AG04450 (cell line): Measurements from ENCODE around the gene TCERG1L. TPM values are rescaled to one million over a fixed set of nuclear protein-coding genes. Genes with fewer than 3 reads are reported as not detected.

Experiments used
- CTCF ChIA-PET: fragments of 300-600, 350-600 bp; formaldehyde crosslinking; extraction: SDS; loops from one replicate; lab custom pipeline; 2022; ENCODE audit warnings: antibody characterized with exemption, inconsistent platforms; lab: Charles Lee
- POLR2A ChIA-PET: fragments of 350-600 bp; formaldehyde crosslinking; extraction: SDS; loops from one replicate; lab custom pipeline; 2021; ENCODE audit warnings: antibody characterized with exemption, inconsistent platforms; lab: Yijun Ruan, JAX
- DNase-seq: peaks from one replicate; pipeline ENCODE4 v3.0.0-alpha.2; 2011; ENCODE audit warnings: low read depth, low spot score
- H3K27ac ChIP-seq: one replicate; pipeline ENCODE4 v1.5.1; 2012; ENCODE audit warnings: low read depth, low read length, control low read depth
- H3K27me3 ChIP-seq: one replicate; pipeline ENCODE4 v1.6.0; 2012; ENCODE audit warnings: low read length; ENCODE audit not compliant: control insufficient read depth, insufficient read depth
- H3K4me3 ChIP-seq: 2 replicates; pipeline ENCODE4 v1.5.1; 2011; ENCODE audit warnings: mild to moderate bottlenecking, low read depth, low read length, control low read depth
- H3K9me3 ChIP-seq: 2 replicates; pipeline ENCODE4 v1.5.1; 2012; ENCODE audit warnings: low read length; ENCODE audit not compliant: control insufficient read depth, insufficient read depth
- CTCF ChIP-seq: IDR thresholded peaks from 2 replicates; pipeline ENCODE4 v1.5.1; 2011; ENCODE audit warnings: low read depth, low read length, control low read depth, inconsistent platforms
- polyA plus RNA-seq: library from polyadenylated mRNA; depleted of rRNA; stranded (reverse); fragments of >200 nt; gene quantifications from 2 replicates; pipeline ENCODE4 v1.2.3, GENCODE V29; 2011

Gene TCERG1L
- polyA plus RNA-seq, 1 experiment, result not detected

GRCh38 chr10:131261890-131262475 is 49.5 kb downstream of the TCERG1L start:
- ChIA-PET CTCF (no interaction called here), POLR2A (no interaction called here)
- TF ChIP-seq CTCF, result no peak
- H3K9me3 ChIP-seq, result peaks cover 65% of the 10 kb centered on the region
- no peak for DNase-seq
- H3K27me3 ChIP-seq, result no peaks in the 10 kb centered on the region
- no peak overlapping the region for H3K27ac ChIP-seq
- H3K4me3 ChIP-seq, result no peak overlapping the region

GRCh38 chr10:131260452-131261211 is 50.9 kb downstream of the TCERG1L start:
- DNase-seq, result no peak
- CTCF ChIA-PET, result no interaction called here
- TF ChIP-seq CTCF, result no peak
- POLR2A ChIA-PET, result no interaction called here
- no peaks in the 10 kb centered on the region for H3K27me3 ChIP-seq
- H3K27ac ChIP-seq, result no peak overlapping the region
- peaks cover 58% of the 10 kb centered on the region for H3K9me3 ChIP-seq
- no peak overlapping the region for H3K4me3 ChIP-seq

GRCh38 chr10:131260031-131260430 is 51.5 kb downstream of the TCERG1L start:
- no peak for TF ChIP-seq CTCF
- no peaks in the 10 kb centered on the region for H3K27me3 ChIP-seq
- no peak overlapping the region for H3K27ac ChIP-seq
- H3K9me3 ChIP-seq, result peaks cover 58% of the 10 kb centered on the region
- POLR2A ChIA-PET, result no interaction called here
- DNase-seq, result no peak
- no peak overlapping the region for H3K4me3 ChIP-seq
- CTCF ChIA-PET, result no interaction called here

GRCh38 chr10:131259535-131259934 is 52.0 kb downstream of the TCERG1L start:
- ChIA-PET POLR2A (no interaction called here), CTCF (no interaction called here)
- H3K27me3 ChIP-seq, result no peaks in the 10 kb centered on the region
- H3K9me3 ChIP-seq, result peaks cover 60% of the 10 kb centered on the region
- no peak overlapping the region for H3K27ac ChIP-seq
- TF ChIP-seq CTCF, result no peak
- no peak overlapping the region for H3K4me3 ChIP-seq
- no peak for DNase-seq

- TF ChIP-seq CTCF, result no peak
- POLR2A ChIA-PET, result no interaction called here
- Histone ChIP-seq H3K4me3 (no peak overlapping the region), H3K27me3 (no peaks in the 10 kb centered on the region), H3K9me3 (peaks cover 64% of the 10 kb centered on the region), H3K27ac (no peak overlapping the region)
- CTCF ChIA-PET, result no interaction called here
- DNase-seq, result no peak
These were observed 53.3 kb downstream of the TCERG1L start for GRCh38 chr10:131258256-131258655.
